LNCaP clone FGC (cell line): ENCODE data around the gene SLC6A12.

Experiments
- DNase-seq: peaks from one replicate; pipeline ENCODE4 v3.0.0-alpha.2; 2011; ENCODE audit warnings: low read depth
- H3K4me3 ChIP-seq: 2 replicates; pipeline ENCODE4 v1.5.1; 2011; ENCODE audit warnings: mild to moderate bottlenecking, low read depth, low read length, control low read depth
- CTCF ChIP-seq: IDR thresholded peaks from 2 replicates; pipeline ENCODE4 v1.5.1; 2012; ENCODE audit warnings: mild to moderate bottlenecking; ENCODE audit not compliant: control insufficient read depth, insufficient read depth; ENCODE audit errors: extremely low read depth

Gene SLC6A12

GRCh38 chr12:214003-214741, at the start of gene SLC6A12:
Gene SLC6A12, minus strand, starts transcription at chr12:214157. Its CDS starts 4,171 bp downstream, at chr12:209986.
- no peak for DNase-seq
- no peak within 1 kb of the TSS for H3K4me3 ChIP-seq
- TF ChIP-seq CTCF: no peak

GRCh38 chr12:263574-263973, 49.6 kb upstream of the SLC6A12 start:
- no peak overlapping the region for H3K4me3 ChIP-seq
- no peak for TF ChIP-seq CTCF
- DNase-seq: no peak

GRCh38 chr12:262817-263216, 48.9 kb upstream of the SLC6A12 start, which contains the start of gene SLC6A13:
Gene SLC6A13, minus strand, starts transcription at chr12:262836. Its CDS starts 2,784 bp downstream, at chr12:260052.
- no peak for DNase-seq
- TF ChIP-seq CTCF: no peak
- no peak within 1 kb of the TSS for H3K4me3 ChIP-seq

GRCh38 chr12:262113-262512, 48.2 kb upstream of the SLC6A12 start:
- TF ChIP-seq CTCF: no peak
- H3K4me3 ChIP-seq: no peak overlapping the region
- no peak for DNase-seq

- DNase-seq: no peak
- TF ChIP-seq CTCF: no peak
- H3K4me3 ChIP-seq: no peak overlapping the region
These were observed 43.8 kb upstream of the SLC6A12 start for GRCh38 chr12:257521-258321.

GRCh38 chr12:256958-257357, 43.0 kb upstream of the SLC6A12 start:
- TF ChIP-seq CTCF: no peak
- no peak for DNase-seq
- no peak overlapping the region for H3K4me3 ChIP-seq

GRCh38 chr12:256225-256624, 42.3 kb upstream of the SLC6A12 start:
- no peak for TF ChIP-seq CTCF

More at GRCh38 chr12:256225-256624, 42.3 kb upstream of the SLC6A12 start:
- no peak for DNase-seq
- H3K4me3 ChIP-seq: no peak overlapping the region
